HG02938 (cell line): ENCODE data around the gene SFI1.
"Not testable (repeated sequence)": the region's sequence is repeated elsewhere in the genome, so short reads cannot be mapped to it uniquely, and the experiment has no call there.

Experiments used
- ATAC-seq: cut with Tn5 transposase; IDR thresholded peaks from one replicate; pipeline ENCODE4 v1.9.1; 2021; ENCODE audit warnings: mild to moderate bottlenecking, moderate library complexity; ENCODE audit not compliant: unreplicated experiment

The SFI1 gene

GRCh38 chr22:31586137-31586920, 90.0 kb downstream of the SFI1 start:
- ATAC-seq: no peak

- no peak for ATAC-seq
Measured at GRCh38 chr22:31588970-31589675, 92.8 kb downstream of the SFI1 start.

- not testable (repeated sequence) for ATAC-seq
Measured at GRCh38 chr22:31590161-31590560, 93.8 kb downstream of the SFI1 start.

GRCh38 chr22:31595271-31595670, 98.9 kb downstream of the SFI1 start:
- no peak for ATAC-seq

GRCh38 chr22:31602259-31602952, 106.1 kb downstream of the SFI1 start:
- no peak for ATAC-seq

- no peak for ATAC-seq
Measured at GRCh38 chr22:31603081-31603525, 106.8 kb downstream of the SFI1 start.

GRCh38 chr22:31603574-31603973, 107.2 kb downstream of the SFI1 start:
- no peak for ATAC-seq

GRCh38 chr22:31604137-31604705, 107.9 kb downstream of the SFI1 start:
- ATAC-seq: no peak

- ATAC-seq: no peak
Measured at GRCh38 chr22:31604746-31605705, 108.7 kb downstream of the SFI1 start.

GRCh38 chr22:31605851-31606585, 109.7 kb downstream of the SFI1 start:
- ATAC-seq: no peak

GRCh38 chr22:31607696-31608095, 111.4 kb downstream of the SFI1 start:
- no peak for ATAC-seq

- ATAC-seq: no peak
Measured at GRCh38 chr22:31609716-31610115, 113.4 kb downstream of the SFI1 start.

- ATAC-seq: no peak
Measured at GRCh38 chr22:31610611-31611010, 114.3 kb downstream of the SFI1 start.

- no peak for ATAC-seq
Measured at GRCh38 chr22:31611061-31611760, 114.9 kb downstream of the SFI1 start.

- no peak for ATAC-seq
Measured at GRCh38 chr22:31612891-31613285, 116.6 kb downstream of the SFI1 start.

- ATAC-seq: no peak
Measured at GRCh38 chr22:31613286-31613903, 117.1 kb downstream of the SFI1 start.

- no peak for ATAC-seq
Measured at GRCh38 chr22:31613904-31614296, 117.6 kb downstream of the SFI1 start.

GRCh38 chr22:31614781-31615490, 118.6 kb downstream of the SFI1 start:
- ATAC-seq: no peak
